Gastrocnemius medialis (tissue), 4 donors: ENCODE results near the gene CHST11. TPM values are rescaled to one million over a fixed set of nuclear protein-coding genes. Genes with fewer than 3 reads are reported as not detected.

Experiments used
- ATAC-seq, 2 donors: fragments of 150-250 bp; one replicate each; pipeline ENCODE4 v1.9.1; 2016
- DNase-seq, 2 donors: peaks; one replicate each; pipeline ENCODE4 v3.0.0-alpha.2; 2019
- H3K27ac ChIP-seq, 4 donors: fragments of 200-600 bp; sonication (generic); 1 replicate in 1 of 4; 2 replicates in 3 of 4; pipeline ENCODE4 v1.5.1; 2016 to 2018; ENCODE audit warnings: mild to moderate bottlenecking in 2 of 4, moderate library complexity in 1 of 4
- H3K27me3 ChIP-seq, 3 donors: fragments of 200-600 bp; sonication (generic) in 2 of 3; 1 replicate in 1 of 3; 2 replicates in 2 of 3; pipeline versions ENCODE4 v1.5.1 to v1.6.0; 2016 to 2019; ENCODE audit warnings: mild to moderate bottlenecking in 1 of 3, moderate library complexity in 1 of 3
- H3K36me3 ChIP-seq, 2 donors: fragments of 200-600 bp; sonication (generic) in 1 of 2; one replicate each; pipeline ENCODE4 v1.5.1; 2017 to 2018
- H3K4me1 ChIP-seq, 2 donors: fragments of 200-600 bp; sonication (generic) in 1 of 2; one replicate each; pipeline ENCODE4 v1.5.1; 2016 to 2017; ENCODE audit warnings: mild to moderate bottlenecking in 2 of 2
- H3K4me3 ChIP-seq, 4 donors: fragments of 200-600 bp; sonication (generic) in 3 of 4; 1 replicate in 1 of 4; 2 replicates in 3 of 4; pipeline ENCODE4 v1.5.1; 2016 to 2019; ENCODE audit warnings: mild to moderate bottlenecking in 2 of 4
- H3K9me3 ChIP-seq, 3 donors: fragments of 200-600 bp; sonication (generic) in 2 of 3; 1 replicate in 1 of 3; 2 replicates in 2 of 3; pipeline ENCODE4 v1.5.1; 2016 to 2019
- CTCF ChIP-seq, 5 experiments: fragments of 450-650 bp in 3 of 5; fragments of 200-600 bp in 2 of 5; sonication (generic) in 2 of 5; IDR thresholded peaks in 4 of 5; conservative IDR thresholded peaks in 1 of 5; 1 replicate in 4 of 5; 2 replicates in 1 of 5; pipeline ENCODE4 v1.5.1; 2016 to 2019; ENCODE audit warnings: antibody characterized with exemption in 5 of 5, mild to moderate bottlenecking in 3 of 5, moderate library complexity in 3 of 5
- POLR2A ChIP-seq, 2 donors: fragments of 450-650 bp; IDR thresholded peaks; one replicate each; pipeline ENCODE4 v1.6.1; 2017; ENCODE audit warnings: antibody characterized with exemption in 2 of 2, mild to moderate bottlenecking in 2 of 2, moderate library complexity in 2 of 2
- in situ Hi-C, 4 donors: fragments of 200-750 bp; cut with MboI; loops; one replicate each; pipeline versions ENCODE4 v1.15.0 to v1.8.0; 2017; ENCODE audit warnings: low sequenced_read_pairs in 4 of 4
- intact Hi-C: fragments of 100-400 bp; cut with DNase I; formaldehyde crosslinking; loops from one replicate; pipeline ENCODE4 v1.15.1; 2023; ENCODE audit warnings: low total_unique reads
- total RNA-seq, 4 donors: library from RNA; depleted of rRNA; stranded (reverse); fragments of >200 nt; gene quantifications; one replicate each; pipeline versions ENCODE4 v1.1.0 to v1.2.3, GENCODE V29; 2016

The CHST11 gene
- total RNA-seq, 4 donors from 2014 or later, result 0.17 to 2.1 (median 1.4) TPM

- Histone ChIP-seq H3K9me3 (no peaks in the 10 kb centered on the region), H3K36me3 (no peaks in the 10 kb centered on the region), H3K27ac (no peak overlapping the region), H3K4me1 (peaks cover 0 to 3% of the 10 kb centered on the region in 2 donors), H3K4me3 (no peak overlapping the region), H3K27me3 (peaks cover 5 to 19% (median 9%) of the 10 kb centered on the region in 3 donors)
- no peak for DNase-seq
- in situ Hi-C loops, result no loop called here
- intact Hi-C loops, result no loop called here
- no peak for ATAC-seq
- TF ChIP-seq POLR2A (IDR thresholded peaks at IDR 0.05), result no peak
- TF ChIP-seq CTCF (IDR thresholded peaks at IDR 0.05 in 4 of 5, conservative IDR thresholded peaks at IDR 0.05 in 1 of 5), result no peak
These were observed 4.7 kb upstream of the CHST11 start for GRCh38 chr12:104452087-104452486.

- peaks cover 8 to 28% (median 17%) of the 10 kb centered on the region in 3 donors for H3K27me3 ChIP-seq
- H3K4me1 ChIP-seq, result peaks cover 2 to 7% of the 10 kb centered on the region in 2 donors
- H3K36me3 ChIP-seq, result no peaks in the 10 kb centered on the region
- intact Hi-C loops, result no loop called here
- DNase-seq (no peak), ATAC-seq (no peak)
- TF ChIP-seq CTCF (IDR thresholded peaks at IDR 0.05 in 4 of 5, conservative IDR thresholded peaks at IDR 0.05 in 1 of 5) (no peak), POLR2A (IDR thresholded peaks at IDR 0.05) (no peak)
- no peak overlapping the region for H3K27ac ChIP-seq
- H3K9me3 ChIP-seq, result no peaks in the 10 kb centered on the region
- in situ Hi-C loops, result no loop called here
- H3K4me3 ChIP-seq, result no peak overlapping the region
These were observed 3.6 kb upstream of the CHST11 start for GRCh38 chr12:104453133-104453532.

GRCh38 chr12:104454997-104455396 is 1.8 kb upstream of the CHST11 start:
- intact Hi-C loops, result no loop called here
- DNase-seq (no peak), ATAC-seq (no peak)
- Histone ChIP-seq H3K36me3 (no peaks in the 10 kb centered on the region), H3K27ac (no peak overlapping the region), H3K4me3 (no peak overlapping the region), H3K4me1 (peaks cover 13 to 16% of the 10 kb centered on the region in 2 donors), H3K27me3 (peaks cover 10 to 30% (median 19%) of the 10 kb centered on the region in 3 donors), H3K9me3 (no peaks in the 10 kb centered on the region)
- TF ChIP-seq POLR2A (IDR thresholded peaks at IDR 0.05) (no peak), CTCF (IDR thresholded peaks at IDR 0.05 in 4 of 5, conservative IDR thresholded peaks at IDR 0.05 in 1 of 5) (no peak)
- in situ Hi-C loops, result no loop called here

- Histone ChIP-seq H3K9me3 (no peaks in the 10 kb centered on the region), H3K27me3 (peaks cover 10 to 30% (median 19%) of the 10 kb centered on the region in 3 donors), H3K4me3 (peak overlapping the region; percentile 50 to 79 (median 68)), H3K27ac (peak overlapping the region in 2 of 4 donors; percentile 36 to 58), H3K36me3 (no peaks in the 10 kb centered on the region), H3K4me1 (peaks cover 13 to 16% of the 10 kb centered on the region in 2 donors)
- intact Hi-C loops, result no loop called here
- ATAC-seq, result no peak
- DNase-seq, result no peak
- TF ChIP-seq CTCF (IDR thresholded peaks at IDR 0.05 in 4 of 5, conservative IDR thresholded peaks at IDR 0.05 in 1 of 5), result no peak
- TF ChIP-seq POLR2A (IDR thresholded peaks at IDR 0.05), result no peak
- in situ Hi-C loops, result no loop called here
These were observed 951 bp upstream of the CHST11 start for GRCh38 chr12:104455578-104456416.
